ENCODE measurements around the gene RBM7. TPM values are rescaled to one million over a fixed set of nuclear protein-coding genes. Genes with fewer than 3 reads are reported as not detected.

RBM7 gene
- total and polyA plus RNA-seq, 2 of the 13 experiments (the other 11 are each of a cell fraction or from before 2014, with no cell fraction given), result 30.5 to 32.3 TPM

GRCh38 chr11:114368918-114369680, 31.4 kb upstream of the RBM7 start:
- FAIRE-seq (no peak), ATAC-seq (no peak), DNase-seq (ENCODE audit: low spot score) (no peak)
- Histone ChIP-seq H3K27me3 (ENCODE audit: control insufficient read depth in 1 of 2, insufficient read depth in 2 of 2, low read length in 2 of 2) (peaks cover 4 to 27% of the 10 kb centered on the region in 2 experiments; a peak in 3 of 5 replicates), H3K9ac (ENCODE audit: insufficient read depth, low read depth, low read length) (no peak overlapping the region), H3K9me3 (ENCODE audit: low read length) (no peaks in the 10 kb centered on the region), H3K4me3 (replicated peaks in 1 of 3; ENCODE audit: insufficient read depth in 1 of 3, low read depth in 2 of 3, low read length in 3 of 3) (no peak overlapping the region), H4K20me1 (ENCODE audit: insufficient read depth, low read length) (no peaks in the 10 kb centered on the region), H3K4me1 (ENCODE audit: insufficient read depth, low read length) (no peaks in the 10 kb centered on the region), H3K79me2 (ENCODE audit: insufficient read depth, low read length) (no peaks in the 10 kb centered on the region), H3K36me3 (replicated peaks in 1 of 2; ENCODE audit: control insufficient read depth in 1 of 2, insufficient read depth in 2 of 2, low read length in 2 of 2) (no peaks in the 10 kb centered on the region), H2AFZ (ENCODE audit: low read length) (no peak overlapping the region), H3K27ac (ENCODE audit: extremely low read length, insufficient read depth, low read length) (no peak overlapping the region), H3K4me2 (ENCODE audit: low read depth, low read length) (no peak overlapping the region)
- intact Hi-C loops (cut with micrococcal nuclease; ENCODE audit: unreplicated experiment), result no loop called here
- in situ Hi-C loops (cut with HindIII; ENCODE audit: extremely low pct_ligation_motif_present, low pct_unique_long_range_greater_than_20kb), result no loop called here
- WGBS (ENCODE audit: low lambda C conversion rate), result 8% methylated on average over 3 of the region's 5 CpGs
- ChIA-PET CTCF (ENCODE audit: low intra/inter-chr PET ratio, low total read pairs) (no interaction called here), POLR2A (no interaction called here)
- no peak for TF ChIP-seq JDP2 (CRISPR knock-in tag; IDR thresholded peaks at IDR 0.05; ENCODE audit: borderline replicate concordance)
- TF ChIP-seq MAFK (conservative IDR thresholded peaks at IDR 0.05 in 1 of 2, IDR thresholded peaks at IDR 0.05 in 1 of 2; ENCODE audit: low read length in 2 of 2), result no peak
- TF ChIP-seq, protein P1, sequence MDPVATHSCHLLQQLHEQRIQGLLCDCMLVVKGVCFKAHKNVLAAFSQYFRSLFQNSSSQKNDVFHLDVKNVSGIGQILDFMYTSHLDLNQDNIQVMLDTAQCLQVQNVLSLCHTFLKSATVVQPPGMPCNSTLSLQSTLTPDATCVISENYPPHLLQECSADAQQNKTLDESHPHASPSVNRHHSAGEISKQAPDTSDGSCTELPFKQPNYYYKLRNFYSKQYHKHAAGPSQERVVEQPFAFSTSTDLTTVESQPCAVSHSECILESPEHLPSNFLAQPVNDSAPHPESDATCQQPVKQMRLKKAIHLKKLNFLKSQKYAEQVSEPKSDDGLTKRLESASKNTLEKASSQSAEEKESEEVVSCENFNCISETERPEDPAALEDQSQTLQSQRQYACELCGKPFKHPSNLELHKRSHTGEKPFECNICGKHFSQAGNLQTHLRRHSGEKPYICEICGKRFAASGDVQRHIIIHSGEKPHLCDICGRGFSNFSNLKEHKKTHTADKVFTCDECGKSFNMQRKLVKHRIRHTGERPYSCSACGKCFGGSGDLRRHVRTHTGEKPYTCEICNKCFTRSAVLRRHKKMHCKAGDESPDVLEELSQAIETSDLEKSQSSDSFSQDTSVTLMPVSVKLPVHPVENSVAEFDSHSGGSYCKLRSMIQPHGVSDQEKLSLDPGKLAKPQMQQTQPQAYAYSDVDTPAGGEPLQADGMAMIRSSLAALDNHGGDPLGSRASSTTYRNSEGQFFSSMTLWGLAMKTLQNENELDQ (CRISPR knock-in tag; IDR thresholded peaks at IDR 0.05; ENCODE audit: borderline replicate concordance), result no peak
- TF ChIP-seq SMAD3 (CRISPR knock-in tag; IDR thresholded peaks at IDR 0.05), result no peak
- no peak for TF ChIP-seq MTF1 (CRISPR knock-in tag; IDR thresholded peaks at IDR 0.05)
- TF ChIP-seq GTF2F1 (IDR thresholded peaks at IDR 0.05; ENCODE audit: low read length), result no peak
- TF ChIP-seq PLRG1 (conservative IDR thresholded peaks at IDR 0.05), result no peak
- no peak for TF ChIP-seq HMGXB4 (CRISPR knock-in tag; IDR thresholded peaks at IDR 0.05; ENCODE audit: borderline replicate concordance in 1 of 2, low read depth in 1 of 2)
- no TSS peak for BruUV-seq (replicated peaks)
